HFFc6 (cell line): Measurements from ENCODE around the gene PRRG1. TPM values are rescaled to one million over a fixed set of nuclear protein-coding genes. Genes with fewer than 3 reads are reported as not detected.

ENCODE experiments used
- DNase-seq: peaks from one replicate; pipeline ENCODE4 v3.0.0-alpha.2; 2018
- H3K27ac Mint-ChIP-seq: 2 replicates; pipeline ENCODE4 v1.8.0; 2020; ENCODE audit warnings: mild to moderate bottlenecking, mixed read lengths
- H3K27me3 Mint-ChIP-seq: 2 replicates; pipeline ENCODE4 v1.8.0; 2021; ENCODE audit warnings: mild to moderate bottlenecking, moderate library complexity, mixed read lengths; ENCODE audit not compliant: insufficient read depth
- H3K36me3 Mint-ChIP-seq: 2 replicates; pipeline ENCODE4 v1.8.0; 2021; ENCODE audit warnings: low read depth, mixed read lengths
- H3K4me1 Mint-ChIP-seq: 2 replicates; pipeline ENCODE4 v1.8.0; 2020; ENCODE audit warnings: low read depth, mixed read lengths
- H3K4me3 Mint-ChIP-seq: 2 replicates; pipeline ENCODE4 v1.8.0; 2020; ENCODE audit warnings: mild to moderate bottlenecking, moderate library complexity, mixed read lengths
- H3K9me3 Mint-ChIP-seq: 2 replicates; pipeline ENCODE4 v1.8.0; 2020; ENCODE audit warnings: mild to moderate bottlenecking, mixed read lengths
- CTCF ChIP-seq: fragments of 200-600 bp; sonication (generic); IDR thresholded peaks from 2 replicates; pipeline ENCODE4 v1.5.0; 2021; ENCODE audit warnings: antibody characterized with exemption, mild to moderate bottlenecking
- total RNA-seq, 6 experiments: library from RNA; stranded (reverse); fragmentation: NEBNext Ultra II Directional; extraction: Animal tissue kit (Norgen Biotek cat#: 25700); gene quantifications; 2 replicates in 1 of 6; 3 replicates in 5 of 6; pipeline ENCODE4 v1.2.3, GENCODE V29; 2021

Gene PRRG1
- total RNA-seq, 6 experiments from 2014 or later: 9.8 to 12.9 (median 11.9) TPM

GRCh38 chrX:37347420-37347819 lies 1.7 kb upstream of the PRRG1 start:
- no peak for TF ChIP-seq CTCF
- peaks cover 33% of the 10 kb centered on the region for H3K4me1 Mint-ChIP-seq
- H3K4me3 Mint-ChIP-seq: peak overlapping the region; percentile 50
- H3K27me3 Mint-ChIP-seq: peaks cover 6% of the 10 kb centered on the region
- no peak overlapping the region for H3K27ac Mint-ChIP-seq
- no peaks in the 10 kb centered on the region for H3K36me3 Mint-ChIP-seq
- DNase-seq: peak; percentile 9
- H3K9me3 Mint-ChIP-seq: no peaks in the 10 kb centered on the region

GRCh38 chrX:37348231-37348970 lies 763 bp upstream of the PRRG1 start:
- DNase-seq: no peak
- Mint-ChIP-seq H3K9me3 (no peaks in the 10 kb centered on the region), H3K4me3 (peak overlapping the region; percentile 98), H3K4me1 (peaks cover 34% of the 10 kb centered on the region), H3K27ac (peak overlapping the region; percentile 84), H3K36me3 (no peaks in the 10 kb centered on the region), H3K27me3 (peaks cover 6% of the 10 kb centered on the region)
- no peak for TF ChIP-seq CTCF

- TF ChIP-seq CTCF: no peak
- H3K27ac Mint-ChIP-seq: peak overlapping the region; percentile 84
- peak overlapping the region; percentile 98 for H3K4me3 Mint-ChIP-seq
- no peaks in the 10 kb centered on the region for H3K9me3 Mint-ChIP-seq
- DNase-seq: no peak
- H3K4me1 Mint-ChIP-seq: peaks cover 34% of the 10 kb centered on the region
- no peaks in the 10 kb centered on the region for H3K36me3 Mint-ChIP-seq
- peaks cover 6% of the 10 kb centered on the region for H3K27me3 Mint-ChIP-seq
These were observed 268 bp upstream of the PRRG1 start for GRCh38 chrX:37348971-37349220.

GRCh38 chrX:37350034-37350365 lies 836 bp downstream of the PRRG1 start:
- no peak for TF ChIP-seq CTCF
- Mint-ChIP-seq H3K27me3 (peaks cover 6% of the 10 kb centered on the region), H3K9me3 (no peaks in the 10 kb centered on the region), H3K4me1 (peaks cover 34% of the 10 kb centered on the region), H3K36me3 (no peaks in the 10 kb centered on the region), H3K27ac (peak overlapping the region; percentile 93), H3K4me3 (peak overlapping the region; percentile 98)
- DNase-seq: no peak

DNA sequence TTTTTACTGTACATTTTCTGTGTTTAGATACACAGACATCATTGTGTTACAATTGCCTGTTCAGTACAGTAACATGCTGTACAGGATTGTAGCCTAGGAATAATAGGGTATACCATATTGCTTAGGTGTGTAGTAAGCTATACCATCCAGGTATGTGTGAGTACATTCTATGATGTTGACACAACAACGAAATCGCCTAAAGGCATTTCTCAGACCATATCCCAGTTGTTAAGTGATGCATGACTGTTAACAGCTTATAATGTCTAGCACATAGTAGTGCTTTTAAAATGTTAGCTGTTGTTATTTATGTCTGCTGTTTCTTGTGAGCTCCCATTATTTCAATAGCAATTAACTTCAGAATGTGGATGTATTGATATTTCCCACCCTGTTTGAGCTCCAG lies 4.5 kb downstream of the PRRG1 start:
- no peak for DNase-seq
- H3K9me3 Mint-ChIP-seq: no peaks in the 10 kb centered on the region

More for the DNA sequence above, 4.5 kb downstream of the PRRG1 start:
- Mint-ChIP-seq H3K4me1 (peaks cover 12% of the 10 kb centered on the region), H3K27ac (no peak overlapping the region), H3K4me3 (no peak overlapping the region), H3K36me3 (peaks cover 9% of the 10 kb centered on the region), H3K27me3 (peaks cover 2% of the 10 kb centered on the region)
- TF ChIP-seq CTCF: no peak
